NCI-H82 (cell line): ENCODE results near the gene KIRREL2.
A peak's percentile ranks its signal among the peaks of the same experiment; 100 is the strongest.
"Not testable (repeated sequence)": the region's sequence is repeated elsewhere in the genome, so short reads cannot be mapped to it uniquely, and the experiment has no call there.

Experiments used
- DNase-seq: peaks from one replicate; lab custom pipeline; 2025; lab: John Stamatoyannopoulos, UW

Gene KIRREL2

DNA sequence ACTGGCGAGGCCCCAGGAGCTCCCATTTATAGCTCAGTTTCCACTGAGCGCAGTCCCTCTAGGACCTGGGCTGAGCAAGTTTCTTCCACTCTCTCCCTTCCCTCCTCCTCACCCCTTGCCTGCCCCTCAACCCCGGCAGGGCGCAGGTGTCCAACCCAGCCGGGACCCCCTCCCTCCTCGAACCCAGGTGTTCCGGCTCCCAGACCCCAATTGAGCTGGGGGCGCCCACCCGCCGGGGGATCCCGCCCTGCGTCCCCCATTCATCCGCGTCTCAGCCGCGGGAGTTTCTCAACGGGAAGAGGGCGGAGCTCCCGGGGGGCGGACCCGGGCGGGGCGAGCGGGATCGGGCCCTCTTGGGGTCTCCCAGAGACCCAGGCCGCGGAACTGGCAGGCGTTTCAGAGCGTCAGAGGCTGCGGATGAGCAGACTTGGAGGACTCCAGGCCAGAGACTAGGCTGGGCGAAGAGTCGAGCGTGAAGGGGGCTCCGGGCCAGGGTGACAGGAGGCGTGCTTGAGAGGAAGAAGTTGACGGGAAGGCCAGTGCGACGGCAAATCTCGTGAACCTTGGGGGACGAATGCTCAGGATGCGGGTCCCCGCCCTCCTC is at the start of gene KIRREL2:
TSS of gene KIRREL2 (plus strand) at position 366 of the 604 bp plus-strand sequence. CDS start at position 575, 209 bp downstream.
- DNase-seq, result peak; percentile 86

DNA sequence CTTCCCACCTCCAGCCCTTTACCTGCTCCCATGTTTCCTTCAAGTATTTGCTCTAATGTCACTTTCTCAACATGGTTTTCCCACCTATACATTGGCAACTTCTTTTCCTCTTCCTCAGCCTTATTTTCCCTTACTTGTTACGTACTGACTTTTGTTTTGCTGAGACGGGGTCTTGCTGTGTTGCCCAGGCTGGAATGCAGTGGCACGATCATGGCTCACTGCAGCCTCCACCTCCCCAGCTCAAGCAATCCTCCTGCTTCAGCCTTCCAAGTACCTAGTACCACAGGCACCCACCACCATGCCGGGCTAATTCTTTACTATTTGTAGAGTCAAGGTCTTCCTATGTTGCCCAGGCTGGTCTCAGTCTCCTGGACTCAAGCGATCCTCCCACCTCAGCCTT is 49.1 kb upstream of the KIRREL2 start:
- DNase-seq, result no peak

DNA sequence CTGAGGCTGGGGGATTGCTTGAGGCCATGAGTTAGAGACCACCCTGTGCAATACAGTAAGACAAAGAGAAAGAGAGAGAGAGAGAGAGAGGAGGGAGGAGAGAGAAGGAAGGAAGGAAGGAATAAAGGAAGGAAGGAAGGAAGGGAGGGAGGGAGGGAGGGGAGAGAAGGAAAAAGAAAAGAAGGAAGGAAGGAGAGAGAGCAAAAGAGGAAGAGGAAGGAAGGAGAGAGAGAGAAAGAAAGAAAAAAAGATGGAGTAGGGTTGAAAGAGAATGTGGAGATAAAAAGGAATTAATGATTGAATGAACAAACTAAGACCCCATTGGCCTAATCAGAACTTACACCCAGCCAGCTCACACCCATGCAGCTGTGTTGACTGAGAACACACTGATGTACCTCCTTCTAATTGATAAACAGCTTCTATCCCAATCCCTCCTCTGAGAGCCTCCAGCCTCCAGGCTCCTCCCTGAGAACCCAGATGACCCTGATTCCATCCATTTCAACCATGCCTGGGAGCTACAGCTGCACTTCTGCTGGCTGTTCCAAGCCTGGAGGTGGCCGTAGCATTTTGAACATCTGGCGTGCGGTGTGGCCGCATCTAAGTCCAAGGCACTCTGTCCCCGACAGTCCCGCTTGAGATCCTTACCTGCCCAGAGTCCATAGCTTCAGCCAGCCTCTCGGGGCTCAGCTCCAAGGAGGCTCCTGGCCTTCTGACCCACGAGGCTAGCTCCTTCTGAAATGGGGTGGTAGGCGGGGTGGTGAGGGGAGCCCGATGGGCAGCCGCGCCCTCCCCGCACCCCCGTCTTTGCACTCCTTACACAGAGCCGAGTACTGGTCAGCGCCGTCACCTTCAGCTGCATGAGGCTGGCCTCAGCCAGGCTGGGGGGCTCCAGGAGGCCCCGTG is 45.1 kb upstream of the KIRREL2 start:
- peak; percentile 64 for DNase-seq

DNA sequence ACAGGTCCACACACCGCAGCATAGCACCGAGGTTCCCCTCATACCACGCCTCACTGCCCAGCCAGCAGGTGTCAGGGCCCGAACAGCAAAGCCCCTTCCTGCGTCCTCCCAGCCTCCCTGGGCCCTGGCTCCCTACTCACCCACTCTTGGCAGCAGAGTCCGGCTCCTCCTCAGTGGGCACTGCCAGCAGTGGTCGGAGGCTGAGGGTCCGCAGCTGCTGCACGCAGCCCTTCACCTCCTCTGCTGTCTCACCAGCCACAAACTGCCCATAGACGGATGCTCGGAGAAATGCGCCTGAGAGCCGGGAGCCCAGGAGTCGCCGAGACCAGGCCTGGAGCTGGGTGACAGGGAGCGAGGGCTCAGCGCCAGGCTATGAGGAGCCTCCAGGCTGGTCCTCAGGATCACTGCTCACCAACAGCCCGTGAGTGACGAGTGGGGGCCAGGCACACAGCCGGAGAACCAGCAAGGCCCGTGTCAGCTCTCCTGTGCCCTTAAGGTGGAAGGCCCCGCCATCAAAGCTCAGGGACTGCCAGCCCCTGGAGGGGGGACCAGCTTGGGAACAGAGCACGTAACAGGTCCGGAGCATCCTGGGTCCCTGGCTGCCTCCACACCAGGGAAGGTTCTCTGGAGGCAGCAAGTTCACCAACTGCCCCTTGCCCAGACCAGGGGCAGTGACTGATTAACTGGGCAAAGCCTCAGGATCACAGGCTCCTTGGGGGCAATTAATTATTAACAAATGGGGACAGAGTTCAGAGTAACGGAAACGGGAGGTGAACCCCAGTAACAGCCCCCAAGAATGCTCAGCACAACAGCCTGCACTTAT is 44.3 kb upstream of the KIRREL2 start, which contains the start of gene PRODH2:
TSS of gene PRODH2 (minus strand) at position 626 of the 823 bp plus-strand sequence. CDS start at position 586, 40 bp downstream.
- no peak for DNase-seq

DNA sequence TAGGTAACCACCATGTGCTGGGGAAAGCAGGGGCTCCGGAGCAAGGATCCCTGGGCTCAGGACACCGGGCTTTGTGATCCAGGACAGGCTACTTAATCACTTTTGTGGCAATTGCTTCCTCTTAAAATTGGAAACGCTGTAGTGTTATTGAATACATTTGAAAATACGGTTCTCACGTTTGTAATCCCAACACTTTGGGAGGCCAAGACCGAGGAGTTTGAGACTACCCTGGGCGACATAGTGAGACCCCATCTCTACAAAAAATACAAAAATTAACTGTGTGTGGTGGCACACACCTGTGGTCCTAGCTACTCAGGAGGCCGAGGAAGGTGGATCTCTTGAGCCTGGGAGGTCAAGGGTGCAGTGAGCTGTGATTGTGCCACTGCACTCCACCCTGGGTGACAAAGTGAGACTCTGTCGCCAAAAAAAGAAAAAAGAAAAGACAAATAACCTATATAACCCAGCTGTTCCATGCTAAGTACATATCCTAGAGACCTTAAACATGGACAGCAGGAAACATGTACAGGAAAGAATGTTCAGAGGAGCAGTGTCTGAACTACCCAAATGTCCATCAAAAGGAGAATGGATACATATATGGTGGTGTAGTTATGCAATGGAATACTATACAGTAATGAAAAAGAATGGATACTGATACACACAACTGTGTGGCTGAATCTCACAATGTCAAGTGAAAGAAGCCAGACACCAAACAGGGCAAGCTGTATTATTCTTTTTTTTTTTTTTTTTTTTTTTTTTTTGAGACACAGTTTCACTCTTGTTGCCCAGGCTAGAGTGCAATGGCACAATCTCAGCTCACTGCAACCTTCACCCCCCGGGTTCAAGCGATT is 43.4 kb upstream of the KIRREL2 start:
- no peak for DNase-seq

DNA sequence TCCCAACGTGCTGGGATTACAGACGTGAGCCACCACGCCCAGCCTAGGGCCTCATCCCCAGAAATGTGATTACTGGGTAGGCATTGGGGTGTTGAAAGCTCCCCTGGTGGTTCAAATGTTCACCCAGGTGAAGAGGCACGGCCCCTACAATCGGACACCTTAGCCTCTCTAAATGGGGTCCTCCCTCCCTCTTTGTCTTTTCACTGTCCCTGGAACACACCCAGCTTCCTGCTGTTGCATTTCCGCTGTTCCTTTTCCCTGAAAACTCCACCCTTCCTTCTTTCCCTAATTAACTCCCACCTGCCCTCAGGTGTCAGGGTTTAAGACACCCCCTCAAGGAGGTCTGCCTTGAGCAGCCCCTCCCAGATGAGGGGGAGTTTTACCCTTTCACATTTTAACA is 40.4 kb upstream of the KIRREL2 start:
- no peak for DNase-seq

DNA sequence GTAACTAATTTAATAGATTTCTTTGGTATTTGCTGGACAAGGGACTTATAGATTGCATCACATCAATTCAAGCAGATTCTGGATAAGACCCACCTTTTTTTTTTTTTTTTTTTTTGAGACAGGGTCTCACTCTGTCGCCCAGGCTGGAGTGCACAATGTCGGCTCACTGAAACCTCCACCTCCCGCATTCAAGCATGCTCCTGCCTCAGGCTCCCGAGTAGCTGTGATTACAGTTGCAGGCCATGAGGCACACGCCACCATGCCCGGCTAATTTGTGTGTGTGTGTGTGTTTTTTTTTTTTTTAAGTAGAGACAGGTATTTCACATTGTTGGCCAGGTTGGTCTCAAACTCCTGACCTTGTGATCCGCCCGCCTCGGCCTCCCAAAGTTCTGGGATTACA is 39.9 kb upstream of the KIRREL2 start:
- DNase-seq, result no peak

DNA sequence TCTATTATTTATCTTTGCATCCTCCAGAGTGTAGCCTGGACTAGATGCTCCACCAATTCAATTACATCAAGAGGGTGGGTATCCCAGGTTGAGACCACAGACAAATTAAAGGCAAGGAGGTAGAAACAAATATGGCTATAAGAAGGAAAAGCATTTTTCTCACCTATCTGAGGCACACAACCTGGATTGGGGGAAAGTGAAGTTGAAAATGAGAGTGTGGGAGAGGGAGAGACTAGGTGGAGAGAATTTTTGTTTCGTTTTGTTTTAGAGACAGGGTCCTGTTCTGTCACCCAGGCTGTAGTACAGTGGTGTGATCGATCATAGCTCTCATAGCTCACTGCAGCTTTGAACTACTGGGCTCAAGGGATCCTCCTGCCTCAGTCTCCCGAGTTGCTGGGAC is 38.3 kb upstream of the KIRREL2 start:
- no peak for DNase-seq

DNA sequence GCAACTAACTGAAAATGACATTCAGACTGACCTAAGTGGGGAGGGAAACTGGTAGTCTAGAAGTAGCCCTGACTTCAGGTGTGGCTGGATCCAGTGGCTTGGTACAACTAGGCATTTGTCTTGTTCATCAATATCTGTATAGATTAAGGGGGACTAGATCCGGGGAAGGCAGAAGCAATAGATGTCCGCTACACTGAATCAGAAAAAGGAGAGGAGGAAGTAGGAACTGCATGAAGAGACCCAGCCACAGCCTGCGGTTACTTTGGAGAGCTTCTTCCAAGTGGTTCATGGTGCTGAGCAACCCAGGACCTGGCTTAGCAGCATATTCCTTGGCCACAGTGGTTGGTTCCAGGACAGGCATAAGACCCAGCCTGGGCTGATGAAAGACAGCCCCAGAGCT is 34.1 kb upstream of the KIRREL2 start:
- no peak for DNase-seq

DNA sequence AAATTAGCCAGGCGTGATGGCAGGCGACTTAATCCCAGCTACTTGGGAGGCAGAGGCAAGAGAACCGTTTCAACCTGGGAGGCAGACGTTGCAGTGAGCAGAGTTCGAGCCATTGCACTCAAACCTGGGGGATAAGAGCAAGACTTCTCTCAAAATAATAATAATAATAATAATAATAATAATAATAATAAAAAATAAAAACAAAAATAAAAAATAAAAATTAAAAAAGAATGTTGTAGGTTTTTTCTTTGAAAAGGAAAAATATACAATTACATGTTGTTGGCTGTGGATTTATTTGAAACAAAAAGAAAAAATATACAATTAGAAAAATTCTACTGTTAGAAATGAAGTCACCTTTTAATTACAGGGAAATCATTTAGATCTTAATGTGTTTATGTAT is 32.6 kb upstream of the KIRREL2 start:
- DNase-seq, result no peak

DNA sequence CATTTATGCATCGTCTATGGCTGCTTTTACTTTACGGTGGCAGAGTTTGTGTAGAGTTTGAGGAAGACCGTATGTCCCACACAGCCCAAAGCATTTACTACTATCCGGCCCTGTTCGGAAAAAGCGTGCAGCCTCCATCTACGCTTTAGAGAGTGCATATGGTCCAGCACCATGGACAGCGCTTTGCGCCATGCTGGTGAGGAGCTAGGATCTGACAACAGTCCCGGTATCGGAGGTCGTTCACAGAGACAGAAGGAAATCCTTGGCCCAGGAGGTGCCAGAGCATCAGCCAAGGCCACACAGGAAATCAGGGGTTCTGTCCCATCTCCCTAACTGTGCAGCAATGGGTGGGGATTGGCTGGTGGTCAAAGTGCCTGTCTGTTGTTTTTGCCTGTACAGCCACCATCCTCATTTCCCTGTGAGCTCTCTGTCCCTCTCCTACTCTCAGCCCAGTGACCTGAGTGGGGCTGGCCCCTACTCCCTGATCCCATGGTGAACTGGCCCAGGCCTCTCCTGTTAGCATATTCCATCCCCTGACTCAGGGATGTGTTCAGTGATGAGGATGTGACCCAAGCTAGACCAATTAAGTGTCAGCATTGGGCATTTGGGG is 27.9 kb upstream of the KIRREL2 start:
- no peak for DNase-seq

DNA sequence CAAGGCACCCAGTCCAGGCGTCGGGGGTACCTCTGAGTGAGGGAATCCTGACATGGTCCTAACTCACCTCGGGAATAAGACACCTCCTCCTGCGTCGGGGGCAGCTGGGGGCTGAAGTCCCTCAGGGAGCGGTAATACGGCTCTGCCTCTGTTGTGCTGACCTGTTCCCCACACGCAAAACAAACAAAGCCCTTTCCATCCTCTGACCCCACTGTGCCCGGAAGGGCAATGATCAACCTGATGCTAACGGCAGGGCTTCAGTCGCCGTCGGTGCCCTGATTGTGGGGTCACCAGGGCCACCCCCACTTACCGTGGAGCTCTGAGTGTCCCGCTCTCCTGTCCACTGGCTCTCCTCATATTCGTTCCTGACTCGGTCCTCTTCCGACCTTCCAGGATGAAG is 25.7 kb upstream of the KIRREL2 start:
- no peak for DNase-seq

DNA sequence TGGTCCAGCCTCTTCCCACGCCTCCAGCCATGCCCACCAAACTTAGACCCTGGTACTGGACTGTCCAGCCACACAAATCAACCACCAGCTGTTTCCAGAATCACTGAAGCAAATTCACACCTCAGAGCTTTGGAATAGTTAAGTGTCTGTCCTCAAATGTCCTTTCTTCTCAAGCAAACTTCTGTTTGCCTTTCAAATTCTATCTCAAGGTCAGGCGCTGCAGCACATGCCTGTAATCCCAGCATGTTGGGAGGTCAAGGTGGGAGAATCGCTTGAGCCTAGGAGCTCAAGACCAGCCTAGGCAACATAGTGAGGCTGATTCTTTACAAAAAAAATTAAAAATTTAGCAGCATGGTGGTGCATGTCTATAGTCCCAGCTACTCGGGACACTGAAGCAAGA is 24.7 kb upstream of the KIRREL2 start:
- DNase-seq, result no peak

DNA sequence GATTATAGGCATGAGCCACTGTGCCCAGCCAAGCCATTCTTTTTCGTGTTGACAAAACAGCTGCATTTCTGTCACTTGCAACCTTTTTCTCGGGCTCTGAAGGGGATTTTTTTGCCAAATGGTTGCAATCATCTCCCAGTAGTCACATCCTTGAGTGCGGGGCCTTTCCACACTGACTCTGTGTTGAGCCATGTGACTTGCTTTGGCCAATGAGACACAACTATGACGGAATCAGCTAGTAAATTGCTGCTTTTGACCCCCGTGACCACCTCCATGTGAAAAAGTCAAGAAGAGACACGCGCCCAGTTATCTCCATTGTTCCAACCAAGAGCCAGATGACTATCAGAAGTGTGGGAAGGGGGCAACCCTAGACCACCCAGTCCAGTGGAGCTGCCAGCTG is 22.7 kb upstream of the KIRREL2 start:
- DNase-seq, result no peak

DNA sequence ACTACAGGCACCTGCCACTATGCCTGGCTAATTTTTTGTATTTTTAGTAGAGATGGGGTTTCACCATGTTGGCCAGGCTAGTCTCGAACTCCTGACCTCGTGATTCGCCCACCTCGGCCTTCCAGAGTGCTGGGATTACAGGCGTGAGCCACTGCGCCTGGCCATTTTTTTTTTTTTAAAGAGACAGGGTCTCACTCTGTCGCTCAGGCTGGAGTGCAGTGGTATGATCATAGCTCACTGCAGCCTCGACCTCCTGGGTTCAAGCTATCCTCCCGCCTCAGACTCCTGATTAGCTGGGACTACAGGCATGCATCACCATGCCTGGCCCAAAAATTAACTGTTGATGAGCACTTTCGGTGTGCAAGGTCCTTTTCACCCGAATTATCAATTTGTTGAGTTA is 20.6 kb upstream of the KIRREL2 start:
- DNase-seq, result not testable (repeated sequence)

DNA sequence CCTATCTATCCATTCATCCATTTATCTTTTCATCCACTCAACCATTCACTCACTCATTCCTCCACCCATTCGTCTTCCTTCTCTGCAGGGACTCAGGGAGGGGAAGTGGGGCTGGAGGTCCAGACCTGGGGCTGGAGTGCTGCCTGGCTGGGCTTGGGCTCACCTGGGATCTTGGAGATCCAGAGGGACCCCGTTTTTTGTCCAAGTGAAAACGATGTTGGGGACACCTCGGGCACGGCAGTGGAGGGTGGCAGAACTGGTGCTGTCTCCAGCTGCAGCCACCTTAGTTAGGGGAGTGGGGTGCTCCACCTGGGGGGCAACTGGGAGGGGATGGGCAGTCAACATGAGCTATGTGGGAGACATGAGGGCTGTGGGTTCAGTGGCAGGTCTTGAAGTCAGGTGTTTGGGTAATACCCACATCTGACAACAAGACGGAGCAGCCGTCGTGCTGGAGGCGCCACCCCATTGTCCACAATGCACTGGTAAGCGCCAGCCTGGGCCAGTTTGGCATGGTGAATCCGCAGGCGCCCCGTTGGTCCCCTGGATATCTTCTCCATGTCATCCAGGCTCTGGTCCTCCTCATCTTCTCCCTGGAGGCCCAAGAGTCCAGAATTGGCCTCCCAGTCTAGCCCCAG is 14.6 kb upstream of the KIRREL2 start:
- DNase-seq, result no peak

DNA sequence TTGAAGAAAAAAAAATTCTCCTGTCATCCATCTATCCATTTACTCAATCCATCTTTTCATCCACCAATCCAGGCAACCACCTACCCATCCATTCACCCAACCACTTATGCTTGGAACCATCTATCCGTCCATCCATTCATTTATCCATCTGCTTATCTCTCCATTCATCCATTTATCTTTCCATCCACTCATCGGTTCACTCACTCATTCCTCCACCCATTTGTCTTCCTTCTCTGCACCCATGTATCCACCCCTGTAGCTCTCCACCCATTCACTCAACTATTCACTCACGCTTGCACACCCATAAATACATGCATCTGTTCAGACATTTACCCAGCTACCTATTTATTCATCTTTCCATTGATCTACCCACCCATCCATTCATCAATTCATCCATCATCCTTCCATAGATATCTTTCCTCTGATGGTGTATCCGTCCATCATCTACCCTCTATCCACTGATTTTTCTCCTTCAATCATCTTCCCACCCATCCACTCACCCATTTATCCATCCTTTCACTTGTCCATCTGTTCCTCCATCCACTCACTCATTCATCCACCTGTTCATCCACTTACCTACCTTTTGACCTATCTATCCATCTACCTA is 13.9 kb upstream of the KIRREL2 start:
- no peak for DNase-seq

DNA sequence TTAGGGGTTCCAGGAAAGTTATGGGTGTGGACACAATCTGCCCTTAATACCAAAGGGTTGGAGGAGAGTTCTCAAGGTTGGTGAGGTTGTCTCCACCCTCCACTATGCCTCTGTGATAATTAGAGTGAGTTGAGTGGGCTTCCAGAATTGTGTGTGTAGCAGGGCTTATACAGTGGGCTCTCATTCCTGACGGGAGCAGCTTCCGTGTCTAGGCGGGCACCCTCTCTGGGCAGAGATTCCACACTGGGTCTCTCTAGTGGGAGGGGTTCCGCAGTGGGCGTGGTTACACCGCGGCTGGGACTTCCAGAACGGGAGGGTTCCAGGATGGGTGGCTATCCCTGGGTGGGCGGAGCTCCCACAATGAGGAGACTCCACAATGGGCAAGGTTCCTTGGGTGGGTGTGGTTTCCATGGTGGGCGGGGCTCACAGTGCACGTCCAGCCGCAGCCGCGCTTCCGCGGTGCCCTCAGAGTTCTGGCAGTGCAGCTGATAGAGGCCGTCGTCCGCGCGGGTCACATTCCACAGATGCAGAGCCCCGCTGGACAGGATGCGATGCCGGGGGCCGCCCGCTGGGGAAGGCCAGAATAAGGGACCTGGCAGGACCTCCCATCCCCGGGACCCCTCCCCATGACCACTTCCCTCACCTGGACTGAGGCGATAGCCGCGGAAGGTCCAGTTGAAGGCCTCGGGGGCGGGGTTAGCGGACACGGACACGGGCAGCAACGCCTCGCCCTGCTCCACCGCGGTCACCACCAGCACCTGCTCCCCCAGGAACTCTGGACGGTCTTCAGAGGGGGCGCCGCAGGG is 12.8 kb upstream of the KIRREL2 start:
- peak; percentile 81 for DNase-seq

DNA sequence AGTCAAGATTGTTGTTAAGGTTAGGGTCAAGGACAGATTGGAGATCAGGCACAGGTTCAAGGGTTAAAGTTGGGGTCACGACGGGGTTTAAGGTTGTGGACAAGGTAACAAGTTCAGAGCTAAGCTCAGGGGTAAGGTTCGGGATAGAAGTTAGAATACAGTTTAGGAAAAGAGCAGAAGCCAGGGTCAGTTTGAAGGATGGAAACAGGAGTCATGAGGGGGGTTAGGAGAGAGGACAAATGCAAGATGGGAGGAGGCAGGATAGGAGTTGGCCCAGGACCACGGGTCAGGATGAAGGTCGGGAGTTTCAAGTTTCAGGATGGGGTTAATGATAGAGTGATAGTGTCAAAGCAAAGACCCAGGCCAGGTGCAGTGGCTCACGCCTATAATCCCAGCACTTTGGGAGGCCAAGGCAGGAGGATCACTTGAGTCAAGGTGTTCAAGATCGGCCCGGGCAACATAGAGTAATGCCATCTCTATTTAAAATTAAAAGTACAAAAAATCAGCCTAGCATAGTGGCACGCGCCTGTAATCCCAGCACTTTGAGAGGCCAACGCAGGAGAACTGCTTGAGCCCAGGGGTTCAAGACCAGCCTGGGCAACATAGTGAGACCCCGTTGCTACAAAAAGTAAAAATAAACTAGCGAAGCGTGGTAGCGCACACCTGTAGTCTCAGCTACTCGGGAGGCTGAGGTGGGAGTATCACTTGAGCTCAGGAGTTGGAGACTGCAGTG is 12.1 kb upstream of the KIRREL2 start:
- DNase-seq, result no peak
